HCT116 (cell line): ENCODE measurements around the gene CNKSR1. TPM values are rescaled to one million over a fixed set of nuclear protein-coding genes. Genes with fewer than 3 reads are reported as not detected.

Experiments used
- ATAC-seq: fragments of 200-7000 bp; cut with Tn5 transposase; 2 replicates; pipeline ENCODE4 v1.9.1; 2020; ENCODE audit warnings: mild to moderate bottlenecking, moderate library complexity
- BruUV-seq: library from RNA; stranded (reverse); fragments of 400-500 nt; replicated peaks from 2 replicates; lab custom pipeline; 2021; lab: Mats Ljungman, UMichigan
- CTCF ChIA-PET: fragments of 300-600 bp; sonication (Branson Sonifier 250); formaldehyde crosslinking; loops from one replicate; lab custom pipeline; 2021; ENCODE audit warnings: antibody characterized with exemption; lab: Charles Lee
- POLR2A ChIA-PET: fragments of 300-600, 350-600 bp; sonication (Branson Sonifier 250); formaldehyde crosslinking; loops from one replicate; lab custom pipeline; 2021; ENCODE audit warnings: antibody characterized with exemption; lab: Charles Lee
- RAD21 ChIA-PET, 2 experiments: fragments of 300-600 bp; sonication (Branson Sonifier 250); formaldehyde crosslinking; loops; one replicate each; lab custom pipeline; 2023; ENCODE audit warnings: low total read pairs in 2 of 2; ENCODE audit not compliant: uncharacterized antibody in 2 of 2, unreplicated experiment in 2 of 2, low non-redundant PET in 1 of 2; lab: Charles Lee
- DNase-seq: peaks from one replicate; pipeline ENCODE4 v3.0.0-alpha.2; 2010; ENCODE audit warnings: low read depth, low spot score
- H2AFZ ChIP-seq: fragments of 200-600 bp; shearing (Covaris generic), sonication (generic); 2 replicates; pipeline ENCODE4 v1.6.1; 2017; ENCODE audit warnings: low read depth, mixed run types, mixed read lengths, antibody characterized with exemption, low read length; ENCODE audit not compliant: poor library complexity, severe bottlenecking
- H3K27ac ChIP-seq: 2 replicates; pipeline ENCODE4 v1.5.1; 2012; ENCODE audit warnings: low read depth, low read length
- H3K27me3 ChIP-seq: fragments of 200-600 bp; sonication (generic); 2 replicates; pipeline ENCODE4 v1.6.1; 2016; ENCODE audit warnings: mixed run types, low read length, mixed read lengths; ENCODE audit not compliant: insufficient read depth
- H3K36me3 ChIP-seq, 2 experiments: fragments of 200-500 bp in 1 of 2; fragments of 200-600 bp in 1 of 2; sonication (Bioruptor generic) in 1 of 2; sonication (generic) in 1 of 2; 2 replicates each; pipeline versions ENCODE4 v1.5.1 to v1.6.1; 2014 to 2016; ENCODE audit warnings: low read length in 2 of 2, inconsistent platforms in 1 of 2, mixed read lengths in 1 of 2, mixed run types in 1 of 2; ENCODE audit not compliant: insufficient read depth in 2 of 2, control insufficient read depth in 1 of 2
- H3K4me1 ChIP-seq, 2 experiments: fragments of 200-600 bp in 1 of 2; sonication (generic) in 1 of 2; 2 replicates each; pipeline versions ENCODE4 v1.5.1 to v1.6.1; 2012 to 2017; ENCODE audit warnings: low read length in 2 of 2, inconsistent platforms in 1 of 2, mild to moderate bottlenecking in 1 of 2, mixed read lengths in 1 of 2, mixed run types in 1 of 2, moderate library complexity in 1 of 2; ENCODE audit not compliant: insufficient read depth in 2 of 2, control insufficient read depth in 1 of 2
- H3K4me2 ChIP-seq: fragments of 200-600 bp; sonication (generic); 2 replicates; pipeline ENCODE4 v1.6.1; 2017; ENCODE audit warnings: mixed run types, low read length, mixed read lengths
- H3K4me3 ChIP-seq, 2 experiments: fragments of 200-600 bp in 1 of 2; sonication (generic) in 1 of 2; replicated peaks in 1 of 2; 2 replicates each; pipeline ENCODE4 v1.5.1; 2011 to 2016; ENCODE audit warnings: low read length in 2 of 2, control low read depth in 1 of 2, low read depth in 1 of 2, mild to moderate bottlenecking in 1 of 2, mixed read lengths in 1 of 2, mixed run types in 1 of 2
- H3K79me2 ChIP-seq: fragments of 200-600 bp; sonication (generic); 2 replicates; pipeline ENCODE4 v1.6.1; 2017; ENCODE audit warnings: mild to moderate bottlenecking, mixed run types, low read length, moderate library complexity, mixed read lengths; ENCODE audit not compliant: insufficient read depth
- H3K9ac ChIP-seq: fragments of 200-600 bp; sonication (generic); 2 replicates; pipeline ENCODE4 v1.6.1; 2016; ENCODE audit warnings: low read length, mixed read lengths
- H3K9me2 ChIP-seq: fragments of 200-600 bp; sonication (generic), shearing (Covaris generic); 2 replicates; pipeline ENCODE4 v1.6.1; 2017; ENCODE audit warnings: mixed run types, mild to moderate bottlenecking, moderate library complexity; ENCODE audit not compliant: insufficient read depth
- H3K9me3 ChIP-seq, 2 experiments: fragments of 200-500 bp in 1 of 2; fragments of 200-600 bp in 1 of 2; sonication (Bioruptor generic) in 1 of 2; sonication (generic) in 1 of 2; 2 replicates each; pipeline ENCODE4 v1.6.1; 2014 to 2017; ENCODE audit warnings: low read length in 2 of 2, mixed read lengths in 2 of 2, inconsistent platforms in 1 of 2, low read depth in 1 of 2, mild to moderate bottlenecking in 1 of 2, mixed run types in 1 of 2, moderate library complexity in 1 of 2; ENCODE audit not compliant: control insufficient read depth in 1 of 2, insufficient read depth in 1 of 2
- H4K20me1 ChIP-seq: fragments of 200-600 bp; sonication (generic), shearing (Covaris generic); 2 replicates; pipeline ENCODE4 v1.6.1; 2017; ENCODE audit warnings: mixed run types, mild to moderate bottlenecking, moderate library complexity; ENCODE audit not compliant: insufficient read depth
- ATF3 ChIP-seq: IDR thresholded peaks from 2 replicates; pipeline ENCODE4 v1.6.1; 2012
- CBX3 ChIP-seq: IDR thresholded peaks from 2 replicates; pipeline ENCODE4 v1.6.1; 2012; ENCODE audit warnings: low read depth
- CEBPB ChIP-seq: IDR thresholded peaks from 2 replicates; pipeline ENCODE4 v1.6.1; 2012; ENCODE audit warnings: low read depth
- EGR1 ChIP-seq: IDR thresholded peaks from 2 replicates; pipeline ENCODE4 v1.6.1; 2012; ENCODE audit warnings: low read depth
- ELF1 ChIP-seq: IDR thresholded peaks from 2 replicates; pipeline ENCODE4 v1.6.1; 2012; ENCODE audit warnings: low read depth, borderline replicate concordance
- EZH2phosphoT487 ChIP-seq: fragments of 200-600 bp; IDR thresholded peaks from 2 replicates; pipeline ENCODE4 v1.6.1; 2018; ENCODE audit warnings: antibody characterized with exemption, borderline replicate concordance
- FOSL1 ChIP-seq: IDR thresholded peaks from 2 replicates; pipeline ENCODE4 v1.6.1; 2012; ENCODE audit warnings: low read depth
- JUND ChIP-seq: IDR thresholded peaks from 2 replicates; pipeline ENCODE4 v1.6.1; 2012
- POLR2AphosphoS5 ChIP-seq: IDR thresholded peaks from 2 replicates; pipeline ENCODE4 v1.6.1; 2011; ENCODE audit warnings: mild to moderate bottlenecking, low read depth, low read length, moderate library complexity
- RAD21 ChIP-seq: IDR thresholded peaks from 2 replicates; pipeline ENCODE4 v1.6.1; 2012; ENCODE audit warnings: low read depth, mild to moderate bottlenecking
- REST ChIP-seq: IDR thresholded peaks from 2 replicates; pipeline ENCODE4 v1.6.1; 2012; ENCODE audit warnings: low read depth
- SIN3A ChIP-seq: IDR thresholded peaks from 2 replicates; pipeline ENCODE4 v1.6.1; 2012; ENCODE audit warnings: low read depth
- SP1 ChIP-seq: IDR thresholded peaks from 2 replicates; pipeline ENCODE4 v1.6.1; 2012; ENCODE audit warnings: low read depth
- SRF ChIP-seq: IDR thresholded peaks from 2 replicates; pipeline ENCODE4 v1.6.1; 2012; ENCODE audit warnings: low read depth
- TCF7L2 ChIP-seq: IDR thresholded peaks from 2 replicates; pipeline ENCODE4 v1.7.0; 2011; ENCODE audit warnings: borderline replicate concordance, inconsistent platforms; ENCODE audit not compliant: insufficient read depth, insufficient read length; ENCODE audit errors: extremely low read depth
- YY1 ChIP-seq: IDR thresholded peaks from 2 replicates; pipeline ENCODE4 v1.6.1; 2011; ENCODE audit warnings: low read length, low read depth, moderate library complexity, mild to moderate bottlenecking; ENCODE audit not compliant: insufficient replicate concordance; ENCODE audit errors: extremely low read depth
- ZNF274 ChIP-seq: fragments of 200-500 bp; sonication (Bioruptor generic); IDR thresholded peaks from 2 replicates; pipeline ENCODE4 v1.6.1; 2014; ENCODE audit warnings: mild to moderate bottlenecking, low read depth, low read length, inconsistent platforms
- intact Hi-C: fragments of 100-400 bp; cut with micrococcal nuclease; formaldehyde crosslinking; loops from 2 replicates; pipeline ENCODE4 v1.10.0; 2022
- total RNA-seq: library from RNA; stranded (reverse); gene quantifications from one replicate; pipeline ENCODE4 v1.2.1, GENCODE V29; 2021; ENCODE audit not compliant: unreplicated experiment
- TF ChIP-seq, protein P1 (sequence below): IDR thresholded peaks from 2 replicates; pipeline ENCODE4 v1.6.1; 2011; ENCODE audit warnings: mild to moderate bottlenecking, low read length, moderate library complexity; ENCODE audit not compliant: insufficient replicate concordance; ENCODE audit errors: extremely low read depth
- TF ChIP-seq, protein P2 (sequence below): IDR thresholded peaks from 2 replicates; pipeline ENCODE4 v1.6.1; 2012
- TF ChIP-seq, protein P3 (sequence below), 3 experiments: fragments of 200-600 bp in 1 of 3; sonication (generic) in 1 of 3; IDR thresholded peaks in 2 of 3; conservative IDR thresholded peaks in 1 of 3; 2 replicates each; pipeline ENCODE4 v1.5.1; 2012 to 2017; ENCODE audit warnings: low read depth in 2 of 3, low read length in 2 of 3, antibody characterized with exemption in 1 of 3, borderline replicate concordance in 1 of 3, control low read depth in 1 of 3, mild to moderate bottlenecking in 1 of 3, mixed read lengths in 1 of 3, mixed run types in 1 of 3, moderate library complexity in 1 of 3; ENCODE audit not compliant: insufficient read depth in 1 of 3

The CNKSR1 gene
- total RNA-seq, 1 experiment from 2014 or later: 26.6 TPM

GRCh38 chr1:26154750-26155149 lies 22.5 kb upstream of the CNKSR1 start:
- intact Hi-C loops: no loop called here
- TF ChIP-seq TCF7L2 (no peak), ATF3 (no peak), EGR1 (no peak), SP1 (no peak), JUND (no peak), CEBPB (no peak), FOSL1 (no peak), REST (no peak), POLR2AphosphoS5 (no peak), CBX3 (no peak), SRF (no peak), SIN3A (no peak), YY1 (no peak), EZH2phosphoT487 (no peak), RAD21 (no peak), ELF1 (no peak), ZNF274 (no peak)
- TF ChIP-seq, protein P1, sequence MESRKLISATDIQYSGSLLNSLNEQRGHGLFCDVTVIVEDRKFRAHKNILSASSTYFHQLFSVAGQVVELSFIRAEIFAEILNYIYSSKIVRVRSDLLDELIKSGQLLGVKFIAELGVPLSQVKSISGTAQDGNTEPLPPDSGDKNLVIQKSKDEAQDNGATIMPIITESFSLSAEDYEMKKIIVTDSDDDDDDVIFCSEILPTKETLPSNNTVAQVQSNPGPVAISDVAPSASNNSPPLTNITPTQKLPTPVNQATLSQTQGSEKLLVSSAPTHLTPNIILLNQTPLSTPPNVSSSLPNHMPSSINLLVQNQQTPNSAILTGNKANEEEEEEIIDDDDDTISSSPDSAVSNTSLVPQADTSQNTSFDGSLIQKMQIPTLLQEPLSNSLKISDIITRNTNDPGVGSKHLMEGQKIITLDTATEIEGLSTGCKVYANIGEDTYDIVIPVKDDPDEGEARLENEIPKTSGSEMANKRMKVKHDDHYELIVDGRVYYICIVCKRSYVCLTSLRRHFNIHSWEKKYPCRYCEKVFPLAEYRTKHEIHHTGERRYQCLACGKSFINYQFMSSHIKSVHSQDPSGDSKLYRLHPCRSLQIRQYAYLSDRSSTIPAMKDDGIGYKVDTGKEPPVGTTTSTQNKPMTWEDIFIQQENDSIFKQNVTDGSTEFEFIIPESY: no peak
- TF ChIP-seq, protein P2, sequence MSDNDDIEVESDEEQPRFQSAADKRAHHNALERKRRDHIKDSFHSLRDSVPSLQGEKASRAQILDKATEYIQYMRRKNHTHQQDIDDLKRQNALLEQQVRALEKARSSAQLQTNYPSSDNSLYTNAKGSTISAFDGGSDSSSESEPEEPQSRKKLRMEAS: no peak
- TF ChIP-seq, protein P3, sequence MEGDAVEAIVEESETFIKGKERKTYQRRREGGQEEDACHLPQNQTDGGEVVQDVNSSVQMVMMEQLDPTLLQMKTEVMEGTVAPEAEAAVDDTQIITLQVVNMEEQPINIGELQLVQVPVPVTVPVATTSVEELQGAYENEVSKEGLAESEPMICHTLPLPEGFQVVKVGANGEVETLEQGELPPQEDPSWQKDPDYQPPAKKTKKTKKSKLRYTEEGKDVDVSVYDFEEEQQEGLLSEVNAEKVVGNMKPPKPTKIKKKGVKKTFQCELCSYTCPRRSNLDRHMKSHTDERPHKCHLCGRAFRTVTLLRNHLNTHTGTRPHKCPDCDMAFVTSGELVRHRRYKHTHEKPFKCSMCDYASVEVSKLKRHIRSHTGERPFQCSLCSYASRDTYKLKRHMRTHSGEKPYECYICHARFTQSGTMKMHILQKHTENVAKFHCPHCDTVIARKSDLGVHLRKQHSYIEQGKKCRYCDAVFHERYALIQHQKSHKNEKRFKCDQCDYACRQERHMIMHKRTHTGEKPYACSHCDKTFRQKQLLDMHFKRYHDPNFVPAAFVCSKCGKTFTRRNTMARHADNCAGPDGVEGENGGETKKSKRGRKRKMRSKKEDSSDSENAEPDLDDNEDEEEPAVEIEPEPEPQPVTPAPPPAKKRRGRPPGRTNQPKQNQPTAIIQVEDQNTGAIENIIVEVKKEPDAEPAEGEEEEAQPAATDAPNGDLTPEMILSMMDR (IDR thresholded peaks at IDR 0.05 in 2 of 3, conservative IDR thresholded peaks at IDR 0.05 in 1 of 3; ENCODE audit: borderline replicate concordance in 1 of 3, insufficient read depth in 1 of 3, low read depth in 2 of 3, low read length in 2 of 3): no peak
- Histone ChIP-seq H3K4me3 (no peak overlapping the region), H3K27me3 (no peaks in the 10 kb centered on the region), H3K27ac (no peak overlapping the region), H3K9ac (no peak overlapping the region), H3K4me1 (peaks cover 11 to 28% of the 10 kb centered on the region in 2 experiments), H4K20me1 (no peaks in the 10 kb centered on the region), H3K79me2 (no peaks in the 10 kb centered on the region), H3K9me3 (no peaks in the 10 kb centered on the region), H3K4me2 (no peak overlapping the region), H3K36me3 (no peaks in the 10 kb centered on the region), H2AFZ (no peak overlapping the region), H3K9me2 (no peaks in the 10 kb centered on the region)
- ChIA-PET CTCF (interaction anchor here (1.4 to 2.9 kb wide), 3 partner anchors 10 to 15 kb away, joined by 5 to 21 read pairs (median 11); partner anchors contain the start of gene ZNF593), RAD21 (no interaction called here), POLR2A (no interaction called here)
- DNase-seq (no peak), ATAC-seq (no peak)
- BruUV-seq: no TSS peak
